Measurements from ENCODE around the gene SLC22A5.

Gene SLC22A5

DNA sequence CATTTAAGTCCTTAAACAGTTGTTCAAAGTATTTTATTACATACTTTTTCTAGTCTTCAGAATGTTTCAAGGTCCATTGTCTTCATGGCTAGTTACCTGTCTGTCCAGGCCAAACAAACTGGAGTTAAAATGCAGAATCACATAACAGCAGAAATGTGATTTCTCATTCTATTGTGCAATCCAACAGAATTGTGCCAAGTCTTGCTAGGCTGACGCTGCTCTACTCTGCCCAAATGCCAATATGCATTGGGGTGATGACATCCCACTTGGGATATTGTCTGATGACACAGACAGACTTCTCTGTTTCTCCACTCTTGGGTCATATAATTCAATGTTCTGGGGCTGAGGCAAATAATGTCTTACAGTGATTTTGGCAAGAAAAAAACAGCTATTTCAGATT, 5.2 kb upstream of the SLC22A5 start:
- in situ Hi-C loops (cut with HindIII; ENCODE audit: low sequenced_read_pairs): no loop called here

DNA sequence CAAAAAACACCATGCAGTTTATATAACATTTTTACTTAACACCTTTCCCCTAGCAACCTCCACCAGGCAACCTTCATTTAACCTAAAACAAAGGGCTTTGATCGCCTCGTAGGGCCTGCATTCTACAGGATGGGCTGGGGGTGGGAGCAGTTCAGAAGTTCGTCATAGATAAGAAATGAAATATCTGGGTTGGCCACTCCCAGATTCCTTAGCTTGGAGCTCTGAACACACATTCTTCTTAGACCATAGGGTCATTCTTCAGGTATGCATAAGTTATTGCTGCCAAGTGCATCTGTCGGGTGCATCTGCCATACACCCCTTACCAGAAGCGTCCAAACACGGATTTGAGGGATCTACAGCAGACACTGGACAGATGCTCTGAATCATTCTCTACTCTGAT, 4.3 kb upstream of the SLC22A5 start:
- in situ Hi-C loops (cut with HindIII; ENCODE audit: low sequenced_read_pairs): loop anchor here (5.0 kb wide), 1 partner anchor 103 kb away; no protein-coding TSS in a partner anchor

DNA sequence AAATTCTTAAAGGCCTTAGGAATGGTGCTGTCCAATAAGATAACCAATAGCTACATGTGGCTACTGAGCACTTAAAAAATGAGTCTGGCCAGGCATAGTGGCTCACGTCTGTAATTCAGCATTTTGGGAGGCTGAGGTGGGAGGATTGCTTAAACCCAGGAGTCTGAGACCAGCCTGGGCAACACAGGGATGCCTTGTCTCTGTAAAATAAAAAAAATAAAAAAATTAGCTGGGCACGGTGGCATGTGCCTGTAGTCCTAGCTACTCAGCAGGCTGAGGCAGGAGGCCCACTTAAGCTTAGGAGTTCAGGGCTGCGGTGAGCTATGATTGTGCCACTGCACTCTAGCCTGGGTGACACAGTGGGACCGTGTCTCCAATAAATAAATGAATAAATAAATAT, 1.3 kb upstream of the SLC22A5 start:
- in situ Hi-C loops (cut with HindIII; ENCODE audit: low sequenced_read_pairs): loop anchor here (5.0 kb wide), 1 partner anchor 106 kb away; no protein-coding TSS in a partner anchor

DNA sequence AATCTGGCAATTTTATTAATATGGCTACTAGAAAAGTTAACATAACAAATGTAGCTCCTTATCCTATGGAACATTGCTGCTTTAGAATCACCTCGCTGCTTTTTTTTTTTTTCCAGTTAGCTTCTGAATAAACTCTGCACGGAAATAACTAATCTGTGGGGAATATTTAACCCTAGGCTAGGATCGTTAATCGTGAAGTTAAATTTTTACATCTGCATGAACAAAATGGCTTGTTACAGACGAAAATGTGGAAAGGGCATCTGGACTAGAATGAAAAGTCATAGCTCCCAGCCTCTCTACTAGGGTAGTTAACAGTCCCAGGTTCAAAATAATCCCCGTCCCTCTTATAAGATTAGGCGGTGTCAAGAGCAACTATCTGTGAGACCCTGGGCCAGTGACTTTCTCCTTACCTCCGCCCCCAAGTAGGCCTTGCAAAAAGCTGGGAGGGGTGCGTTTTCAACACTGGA, 470 bp upstream of the SLC22A5 start:
- in situ Hi-C loops (cut with HindIII; ENCODE audit: low sequenced_read_pairs): loop anchor here (5.0 kb wide), 1 partner anchor 107 kb away; no protein-coding TSS in a partner anchor

- in situ Hi-C loops (cut with HindIII; ENCODE audit: low sequenced_read_pairs): no loop called here
Measured at GRCh38 chr5:132370181-132370970, 866 bp downstream of the SLC22A5 start.

GRCh38 chr5:132370971-132371602, 1.6 kb downstream of the SLC22A5 start:
- in situ Hi-C loops (cut with HindIII; ENCODE audit: low sequenced_read_pairs): no loop called here

DNA sequence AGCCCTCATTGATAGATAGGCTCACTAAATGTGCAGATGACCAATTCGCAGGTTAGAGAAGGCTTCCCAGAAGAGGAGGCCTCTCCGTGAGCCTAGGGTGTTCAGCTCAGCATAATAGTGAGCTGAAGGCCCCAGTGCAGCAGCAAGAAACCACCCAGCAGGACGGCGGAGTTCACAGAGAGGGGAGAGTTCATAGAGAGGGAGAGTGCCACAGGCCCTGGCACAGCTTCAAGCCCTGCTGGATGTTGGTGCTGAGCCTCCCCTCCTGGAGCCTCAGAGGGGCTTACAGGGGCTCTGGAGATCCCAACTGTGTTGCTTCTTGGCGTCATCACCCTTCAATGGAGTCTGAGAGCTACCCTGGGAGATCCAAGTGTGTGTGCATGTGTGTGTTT, 2.1 kb downstream of the SLC22A5 start:
- in situ Hi-C loops (cut with HindIII; ENCODE audit: low sequenced_read_pairs): no loop called here

- in situ Hi-C loops (cut with HindIII; ENCODE audit: low sequenced_read_pairs): no loop called here
Measured at GRCh38 chr5:132372127-132372526, 2.6 kb downstream of the SLC22A5 start.

DNA sequence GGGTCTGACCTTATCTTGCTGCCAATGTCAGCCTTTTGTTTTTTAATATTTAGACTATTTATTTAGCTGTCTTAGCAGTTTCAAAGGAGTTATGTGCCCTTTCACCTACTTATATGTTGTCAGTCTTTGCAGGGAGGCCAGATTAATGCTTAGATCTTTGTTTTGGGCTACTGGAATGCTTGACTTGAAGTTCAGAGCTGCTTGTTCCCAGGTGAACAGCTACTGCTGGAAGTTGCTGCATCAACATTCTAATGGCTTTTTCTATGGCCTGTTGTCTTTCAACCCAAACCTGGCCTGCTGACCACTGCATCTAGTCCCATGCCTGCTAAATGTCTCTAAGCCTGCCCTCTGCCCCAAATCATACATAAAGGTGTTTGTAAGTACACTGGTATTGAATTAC, 3.0 kb downstream of the SLC22A5 start:
- in situ Hi-C loops (cut with HindIII; ENCODE audit: low sequenced_read_pairs): no loop called here

DNA sequence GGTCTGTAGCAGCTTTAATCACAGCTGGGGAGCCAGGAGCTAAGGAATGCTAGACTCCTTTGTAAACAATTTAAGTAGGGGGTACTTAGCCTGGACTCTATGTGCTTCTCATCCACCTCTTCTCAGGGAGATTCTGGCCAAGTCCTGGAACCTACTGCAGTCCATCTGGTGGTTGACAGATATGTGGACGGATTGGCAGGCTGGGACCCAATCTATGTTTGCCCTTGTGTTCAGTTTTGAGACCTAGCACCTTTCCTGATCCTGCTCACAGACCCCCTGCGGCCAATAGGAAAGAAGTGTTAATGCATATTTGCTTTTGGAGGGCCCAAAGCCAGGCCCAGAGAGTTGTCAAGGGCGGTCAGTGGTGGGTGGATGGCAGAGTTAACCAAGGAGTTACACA, 6.4 kb downstream of the SLC22A5 start:
- in situ Hi-C loops (cut with HindIII; ENCODE audit: low sequenced_read_pairs): loop anchor here (25.0 kb wide), 1 partner anchor 486 kb away; the partner anchor contains the start of genes GDF9, LEAP2 and UQCRQ

- in situ Hi-C loops (cut with HindIII; ENCODE audit: low sequenced_read_pairs): loop anchor here (25.0 kb wide), 1 partner anchor 485 kb away; the partner anchor contains the start of genes GDF9, LEAP2 and UQCRQ
Measured at GRCh38 chr5:132376694-132377641, 7.5 kb downstream of the SLC22A5 start.

DNA sequence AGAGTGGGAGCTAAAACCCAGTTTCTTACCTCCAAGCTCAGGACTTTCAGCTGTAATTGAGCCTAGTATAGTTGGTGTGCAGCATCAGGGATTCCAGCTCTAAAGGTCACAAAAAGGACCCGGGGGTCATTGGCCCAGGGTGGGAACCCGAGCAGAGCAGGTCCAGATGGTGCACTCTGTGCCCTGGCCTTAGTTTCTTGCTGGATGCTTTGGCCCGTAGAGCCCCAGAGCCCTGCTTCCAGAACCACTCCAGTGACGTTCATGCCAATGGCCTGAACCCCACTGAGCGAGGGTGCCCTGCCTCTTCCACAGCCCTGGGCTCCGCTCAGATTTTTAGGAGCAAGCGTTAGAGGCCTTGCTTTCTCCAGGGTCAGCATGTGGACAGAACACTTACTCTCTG, 8.2 kb downstream of the SLC22A5 start:
- in situ Hi-C loops (cut with HindIII; ENCODE audit: low sequenced_read_pairs): loop anchor here (25.0 kb wide), 1 partner anchor 485 kb away; the partner anchor contains the start of genes GDF9, LEAP2 and UQCRQ

DNA sequence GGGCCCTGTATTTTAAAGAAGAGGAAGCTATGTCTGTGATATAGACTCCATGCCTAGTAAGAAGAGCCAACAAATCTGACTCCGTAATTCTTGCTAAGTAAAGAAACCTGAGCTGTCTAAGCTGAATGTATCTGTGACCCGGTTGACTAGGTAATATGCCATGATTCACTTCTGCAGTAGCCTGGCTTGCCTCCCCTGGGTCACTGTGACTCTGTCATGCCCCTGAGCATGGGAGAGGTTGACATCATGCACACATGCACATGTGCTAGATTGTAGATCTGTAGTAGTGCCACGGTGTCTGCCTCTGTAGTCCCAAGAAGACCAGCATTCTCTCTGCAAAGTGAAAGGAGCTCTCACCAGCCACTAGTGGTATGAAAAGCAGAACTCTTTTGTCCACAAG, 9.1 kb downstream of the SLC22A5 start:
- in situ Hi-C loops (cut with HindIII; ENCODE audit: low sequenced_read_pairs): loop anchor here (25.0 kb wide), 1 partner anchor 484 kb away; the partner anchor contains the start of genes GDF9, LEAP2 and UQCRQ

GRCh38 chr5:132380047-132380446, 10.5 kb downstream of the SLC22A5 start:
- in situ Hi-C loops (cut with HindIII; ENCODE audit: low sequenced_read_pairs): loop anchor here (25.0 kb wide), 1 partner anchor 482 kb away; the partner anchor contains the start of genes GDF9, LEAP2 and UQCRQ

DNA sequence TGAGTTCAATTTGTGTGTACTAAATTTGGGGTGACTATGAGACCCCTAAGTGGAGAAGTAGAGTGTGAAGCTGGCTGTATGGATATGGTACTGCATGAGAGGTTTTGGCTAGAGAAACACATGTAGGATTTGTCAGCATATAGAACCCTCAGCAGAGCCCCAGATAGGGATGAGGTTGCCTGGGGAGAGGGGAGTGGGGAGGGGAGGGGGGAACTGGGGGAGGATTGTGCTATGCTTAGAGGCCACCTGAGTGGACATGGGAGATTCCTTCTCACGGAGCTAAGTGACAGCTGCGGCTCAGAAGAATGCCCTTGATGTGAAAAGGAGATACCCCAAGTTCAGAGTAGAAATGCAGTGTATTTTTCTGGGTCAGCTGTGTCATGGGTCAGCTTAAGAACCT, 11.2 kb downstream of the SLC22A5 start:
- in situ Hi-C loops (cut with HindIII; ENCODE audit: low sequenced_read_pairs): loop anchor here (25.0 kb wide), 1 partner anchor 482 kb away; the partner anchor contains the start of genes GDF9, LEAP2 and UQCRQ

DNA sequence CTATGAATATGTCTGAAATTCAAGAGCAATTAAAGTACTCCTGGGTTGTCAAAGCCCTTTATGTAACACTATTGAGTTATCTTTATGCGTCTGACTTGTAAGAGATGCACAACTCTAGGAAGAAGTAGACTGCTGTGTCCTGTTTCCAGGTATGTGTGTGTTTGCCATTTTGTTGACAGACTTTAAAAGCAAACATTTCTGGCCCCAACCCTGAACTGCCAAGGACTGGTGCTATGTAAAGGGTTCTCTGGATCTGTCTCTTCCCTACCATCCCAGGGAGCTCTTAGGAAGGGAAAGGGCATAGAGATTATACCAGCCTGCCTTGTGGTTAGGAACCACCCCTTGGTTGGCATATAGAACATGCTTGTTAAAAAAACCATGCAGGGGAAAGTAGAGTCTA, 12.1 kb downstream of the SLC22A5 start:
- in situ Hi-C loops (cut with HindIII; ENCODE audit: low sequenced_read_pairs): loop anchor here (25.0 kb wide), 1 partner anchor 481 kb away; the partner anchor contains the start of genes GDF9, LEAP2 and UQCRQ

- in situ Hi-C loops (cut with HindIII; ENCODE audit: low sequenced_read_pairs): loop anchor here (25.0 kb wide), 1 partner anchor 479 kb away; the partner anchor contains the start of genes GDF9, LEAP2 and UQCRQ
Measured at GRCh38 chr5:132383261-132383660, 13.8 kb downstream of the SLC22A5 start.

DNA sequence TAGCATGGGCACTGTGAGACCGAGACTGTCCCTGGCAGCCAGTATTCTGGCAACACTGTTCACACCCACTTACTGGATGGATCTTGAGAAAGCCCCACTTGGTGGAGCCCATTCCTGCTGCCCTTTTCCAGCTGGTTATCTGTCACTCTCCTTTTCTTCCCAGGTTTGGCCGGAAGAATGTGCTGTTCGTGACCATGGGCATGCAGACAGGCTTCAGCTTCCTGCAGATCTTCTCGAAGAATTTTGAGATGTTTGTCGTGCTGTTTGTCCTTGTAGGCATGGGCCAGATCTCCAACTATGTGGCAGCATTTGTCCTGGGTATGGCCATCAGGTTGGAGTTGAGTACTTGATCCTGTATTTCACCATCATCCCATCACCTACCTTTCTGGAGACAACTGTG, 14.5 kb downstream of the SLC22A5 start:
- in situ Hi-C loops (cut with HindIII; ENCODE audit: low sequenced_read_pairs): loop anchor here (25.0 kb wide), 1 partner anchor 478 kb away; the partner anchor contains the start of genes GDF9, LEAP2 and UQCRQ

GRCh38 chr5:132384506-132385050, 15.1 kb downstream of the SLC22A5 start:
- in situ Hi-C loops (cut with HindIII; ENCODE audit: low sequenced_read_pairs): loop anchor here (5.0 to 25.0 kb wide), 2 partner anchors 73 to 478 kb away; partner anchors contain the start of genes GDF9, LEAP2 and UQCRQ
